GM12878 (cell line): ENCODE data around the gene RPL27A. TPM values are rescaled to one million over a fixed set of nuclear protein-coding genes. Genes with fewer than 3 reads are reported as not detected.

ENCODE experiments used
- BMI1 ChIP-seq: fragments of 450-650 bp; IDR thresholded peaks from 2 replicates; pipeline ENCODE4 v1.6.1; 2016; ENCODE audit warnings: mild to moderate bottlenecking, moderate library complexity, borderline replicate concordance
- CBFB ChIP-seq: IDR thresholded peaks from 2 replicates; pipeline ENCODE4 v1.6.1; 2016; ENCODE audit warnings: antibody characterized with exemption, low read depth
- CEBPZ ChIP-seq: fragments of 150-350 bp; IDR thresholded peaks from 2 replicates; pipeline ENCODE4 v1.6.1; 2016; ENCODE audit warnings: low read depth, low read length
- EGR1 ChIP-seq, 2 experiments: IDR thresholded peaks; 1 replicate in 1 of 2; 2 replicates in 1 of 2; pipeline ENCODE4 v1.6.1; 2011 to 2012; ENCODE audit warnings: low read depth in 2 of 2, low read length in 2 of 2, borderline replicate concordance in 1 of 2, mild to moderate bottlenecking in 1 of 2, moderate library complexity in 1 of 2
- EZH2 ChIP-seq: IDR thresholded peaks from 2 replicates; pipeline ENCODE4 v1.6.1; 2012; ENCODE audit warnings: low read depth, mild to moderate bottlenecking, control low read depth, inconsistent platforms, low read length, borderline replicate concordance; ENCODE audit not compliant: control insufficient read depth
- GABPA ChIP-seq: IDR thresholded peaks from 2 replicates; pipeline ENCODE4 v1.6.1; 2014; ENCODE audit warnings: antibody characterized with exemption, low read depth, mild to moderate bottlenecking, inconsistent platforms
- IKZF1 ChIP-seq: fragments of 450-650 bp; conservative IDR thresholded peaks from 2 replicates; pipeline ENCODE4 v1.6.1; 2017; ENCODE audit warnings: antibody characterized with exemption, mild to moderate bottlenecking
- MEF2B ChIP-seq: fragments of 450-650 bp; IDR thresholded peaks from 2 replicates; pipeline ENCODE4 v1.6.1; 2018; ENCODE audit warnings: mild to moderate bottlenecking, moderate library complexity; ENCODE audit not compliant: partially characterized antibody, poor library complexity, severe bottlenecking
- NBN ChIP-seq: fragments of 450-650 bp; IDR thresholded peaks from 2 replicates; pipeline ENCODE4 v1.6.1; 2016
- NFYB ChIP-seq: IDR thresholded peaks from 2 replicates; pipeline ENCODE4 v1.6.1; 2011; ENCODE audit warnings: low read depth, mild to moderate bottlenecking, low read length, improper control_type of control experiment, moderate library complexity; ENCODE audit not compliant: insufficient read depth
- NR2C2 ChIP-seq: IDR thresholded peaks from 2 replicates; pipeline ENCODE4 v1.6.1; 2011; ENCODE audit warnings: borderline replicate concordance, low read depth; ENCODE audit not compliant: control insufficient read depth, insufficient read length
- NR2F1 ChIP-seq: fragments of 450-650 bp; conservative IDR thresholded peaks from 2 replicates; pipeline ENCODE4 v1.6.1; 2017; ENCODE audit warnings: mild to moderate bottlenecking
- POLR2A ChIP-seq: IDR thresholded peaks from 2 replicates; pipeline ENCODE4 v1.6.1; 2011; ENCODE audit warnings: low read depth, mild to moderate bottlenecking, low read length
- REST ChIP-seq: IDR thresholded peaks from 2 replicates; pipeline ENCODE4 v1.6.1; 2012; ENCODE audit warnings: mild to moderate bottlenecking, low read depth, low read length
- RUNX3 ChIP-seq: IDR thresholded peaks from 2 replicates; pipeline ENCODE4 v1.6.1; 2012; ENCODE audit warnings: low read length, inconsistent platforms
- SMAD5 ChIP-seq: IDR thresholded peaks from 2 replicates; pipeline ENCODE4 v1.6.1; 2016; ENCODE audit warnings: antibody characterized with exemption, low read depth
- SREBF2 ChIP-seq: IDR thresholded peaks from 2 replicates; pipeline ENCODE4 v1.6.1; 2012; ENCODE audit warnings: mild to moderate bottlenecking, low read length
- USF1 ChIP-seq: IDR thresholded peaks from 2 replicates; pipeline ENCODE4 v1.6.1; 2011; ENCODE audit warnings: borderline replicate concordance, low read depth, mild to moderate bottlenecking, moderate library complexity, mixed read lengths, low read length; ENCODE audit not compliant: insufficient read depth; ENCODE audit errors: extremely low read length
- ZNF274 ChIP-seq: IDR thresholded peaks from one replicate; pipeline ENCODE4 v1.8.0; 2011; ENCODE audit not compliant: insufficient read length, insufficient read depth
- polyA plus RNA-seq, 11 experiments: library from polyadenylated mRNA; depleted of rRNA in 4 of 11; unstranded in 6 of 11; stranded (reverse) in 5 of 11; fragments of >200 nt; fragmentation: Nextera tagmentation in 4 of 11; fragmentation: Illumina TruSeq in 1 of 11; extraction: Ambion mirVana in 4 of 11; extraction: Trizol in 1 of 11; gene quantifications; 1 replicate in 1 of 11; 2 replicates in 10 of 11; pipeline versions ENCODE4 v1.2.1 to v1.2.3, GENCODE V29; 2011 to 2016; ENCODE audit warnings: inconsistent platforms in 2 of 11, missing spikeins in 2 of 11, low read depth in 1 of 11
- total RNA-seq, 4 experiments: library from RNA; depleted of rRNA in 3 of 4; stranded (reverse); fragments of >200 nt in 3 of 4; fragmentation: Illumina TruSeq in 1 of 4; extraction: Trizol in 1 of 4; gene quantifications; 2 replicates each; pipeline versions ENCODE4 v1.2.1 to v1.2.3, GENCODE V29; 2013 to 2021
- TF ChIP-seq, protein P1 (sequence below): IDR thresholded peaks from 2 replicates; pipeline ENCODE4 v1.6.1; 2011; ENCODE audit warnings: borderline replicate concordance, low read depth, mild to moderate bottlenecking, moderate library complexity, low read length; ENCODE audit not compliant: insufficient read depth, poor library complexity, severe bottlenecking

RPL27A gene
- total and polyA plus RNA-seq, 10 of the 15 experiments (the other 5 are each of a cell fraction or from before 2014, with no cell fraction given), result 978 to 4,776 (median 1,959) TPM

GRCh38 chr11:8682303-8683114 lies at the start of gene RPL27A, which contains the start of gene TRIM66 (continued):
- no peak for TF ChIP-seq CEBPZ
- TF ChIP-seq POLR2A, result peak; percentile 97
- TF ChIP-seq BMI1, result no peak
- no peak for TF ChIP-seq REST
- peak; percentile 41 for TF ChIP-seq USF1
- TF ChIP-seq RUNX3, result peak; percentile 54
- TF ChIP-seq, protein P1, sequence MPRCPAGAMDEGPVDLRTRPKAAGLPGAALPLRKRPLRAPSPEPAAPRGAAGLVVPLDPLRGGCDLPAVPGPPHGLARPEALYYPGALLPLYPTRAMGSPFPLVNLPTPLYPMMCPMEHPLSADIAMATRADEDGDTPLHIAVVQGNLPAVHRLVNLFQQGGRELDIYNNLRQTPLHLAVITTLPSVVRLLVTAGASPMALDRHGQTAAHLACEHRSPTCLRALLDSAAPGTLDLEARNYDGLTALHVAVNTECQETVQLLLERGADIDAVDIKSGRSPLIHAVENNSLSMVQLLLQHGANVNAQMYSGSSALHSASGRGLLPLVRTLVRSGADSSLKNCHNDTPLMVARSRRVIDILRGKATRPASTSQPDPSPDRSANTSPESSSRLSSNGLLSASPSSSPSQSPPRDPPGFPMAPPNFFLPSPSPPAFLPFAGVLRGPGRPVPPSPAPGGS, result no peak
- no peak for TF ChIP-seq EZH2
- TF ChIP-seq NFYB, result no peak
- no peak for TF ChIP-seq SREBF2
- TF ChIP-seq EGR1 (IDR thresholded peaks at IDR 0.05; ENCODE audit: borderline replicate concordance in 1 of 2, low read depth in 2 of 2, low read length in 2 of 2), result peak in 1 of 2 experiments; percentile 33; a peak in 1 of 3 replicates
- TF ChIP-seq GABPA, result peak; percentile 85
- TF ChIP-seq ZNF274, result no peak
- peak; percentile 72 for TF ChIP-seq IKZF1
- peak; percentile 72 for TF ChIP-seq MEF2B
- TF ChIP-seq CBFB, result peak; percentile 99
- 0 out of 2 replicates have a peak, but pooled peaks have one; percentile 36 for TF ChIP-seq NR2F1
- no peak for TF ChIP-seq NR2C2
- TF ChIP-seq SMAD5, result peak; percentile 99
- peak; percentile 88 for TF ChIP-seq NBN
